ENCODE measurements around the gene SLC35D2.
"Not testable (repeated sequence)": the region's sequence is repeated elsewhere in the genome, so short reads cannot be mapped to it uniquely, and the experiment has no call there.

The SLC35D2 gene

GRCh38 chr9:96399325-96399633, 15.8 kb upstream of the SLC35D2 start:
- DNase-seq = no peak

GRCh38 chr9:96398582-96399324, 15.2 kb upstream of the SLC35D2 start:
- DNase-seq = no peak

- no peak for DNase-seq
These were observed 12.5 kb upstream of the SLC35D2 start for GRCh38 chr9:96395964-96396363.

GRCh38 chr9:96394832-96395496, 11.5 kb upstream of the SLC35D2 start:
- DNase-seq = no peak

GRCh38 chr9:96392263-96392662, 8.8 kb upstream of the SLC35D2 start:
- no peak for DNase-seq

- DNase-seq = no peak
These were observed 7.7 kb upstream of the SLC35D2 start for GRCh38 chr9:96391021-96391765.

- no peak for DNase-seq
These were observed 4.6 kb upstream of the SLC35D2 start for GRCh38 chr9:96388144-96388543.

GRCh38 chr9:96386157-96386556, 2.6 kb upstream of the SLC35D2 start:
- DNase-seq = no peak

GRCh38 chr9:96382839-96383164, 709 bp downstream of the SLC35D2 start:
- DNase-seq = no peak

- no peak for DNase-seq
These were observed 1.3 kb downstream of the SLC35D2 start for GRCh38 chr9:96382175-96382574.

GRCh38 chr9:96381696-96382095, 1.8 kb downstream of the SLC35D2 start:
- DNase-seq = no peak

GRCh38 chr9:96381125-96381524, 2.4 kb downstream of the SLC35D2 start:
- DNase-seq = no peak

GRCh38 chr9:96379461-96379860, 4.0 kb downstream of the SLC35D2 start:
- no peak for DNase-seq

- no peak for DNase-seq
These were observed 5.3 kb downstream of the SLC35D2 start for GRCh38 chr9:96378187-96378586.

- DNase-seq = no peak
These were observed 6.3 kb downstream of the SLC35D2 start for GRCh38 chr9:96376891-96377874.

GRCh38 chr9:96375507-96375906, 8.0 kb downstream of the SLC35D2 start:
- not testable (repeated sequence) for DNase-seq

GRCh38 chr9:96367943-96368342, 15.6 kb downstream of the SLC35D2 start:
- DNase-seq = no peak

GRCh38 chr9:96363175-96363967, 20.1 kb downstream of the SLC35D2 start:
- DNase-seq = no peak

GRCh38 chr9:96362119-96362518, 21.4 kb downstream of the SLC35D2 start:
- DNase-seq = not testable (repeated sequence)

GRCh38 chr9:96361668-96362067, 21.8 kb downstream of the SLC35D2 start:
- no peak for DNase-seq

- DNase-seq = no peak
These were observed 22.5 kb downstream of the SLC35D2 start for GRCh38 chr9:96360976-96361375.

- not testable (repeated sequence) for DNase-seq
These were observed 23.0 kb downstream of the SLC35D2 start for GRCh38 chr9:96360523-96360922.

Data from SIG-M5 (cell line).